HG03558 (cell line): ENCODE measurements around the gene TSSK3.
"Not testable (repeated sequence)": the region's sequence is repeated elsewhere in the genome, so short reads cannot be mapped to it uniquely, and the experiment has no call there.

Source experiments
- ATAC-seq: cut with Tn5 transposase; IDR thresholded peaks from one replicate; pipeline ENCODE4 v1.9.1; 2021; ENCODE audit warnings: moderate number of reproducible peaks; ENCODE audit not compliant: unreplicated experiment; ENCODE audit errors: extremely low read depth

The TSSK3 gene

DNA sequence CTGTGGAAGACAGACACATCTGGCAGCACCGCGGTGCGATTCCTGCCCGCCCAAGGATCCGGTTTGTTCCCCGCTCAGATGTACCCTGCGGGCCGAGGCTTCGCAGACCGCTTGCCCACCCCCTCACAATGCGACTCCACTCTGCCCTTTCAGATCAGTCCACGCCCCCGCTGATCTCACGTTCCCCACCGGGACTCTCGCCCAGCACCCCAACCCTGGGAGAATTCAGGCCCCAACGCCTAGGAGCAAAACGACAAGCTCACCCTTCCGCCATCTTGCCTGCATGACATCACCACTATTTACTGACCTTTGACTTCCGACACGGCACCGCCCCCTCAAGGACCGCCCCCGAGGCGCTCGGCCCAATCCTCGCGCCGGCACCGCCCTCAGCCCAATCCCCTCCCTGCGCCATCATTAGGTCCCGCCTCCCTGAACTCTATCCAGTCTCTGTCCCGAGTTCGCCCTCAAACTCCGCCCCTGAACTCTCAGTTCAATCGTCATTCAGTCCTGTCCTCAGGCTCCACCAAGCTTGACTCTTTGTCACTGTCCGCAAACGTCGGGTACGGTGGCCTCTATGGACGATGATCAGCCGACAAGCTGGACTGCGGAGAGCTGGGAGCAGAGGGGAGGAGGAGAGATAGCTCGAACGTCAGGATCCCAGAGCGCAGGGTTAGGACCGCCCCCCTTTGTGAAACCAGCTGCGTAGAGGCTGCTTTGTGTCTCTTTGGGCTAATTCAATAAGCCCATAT, 32.0 kb downstream of the TSSK3 start, which contains the start of gene BSDC1:
TSS of gene BSDC1 (minus strand) at position 301 of the 749 bp plus-strand sequence. CDS start at position 274, 27 bp downstream.
- ATAC-seq, result peak; percentile 88

DNA sequence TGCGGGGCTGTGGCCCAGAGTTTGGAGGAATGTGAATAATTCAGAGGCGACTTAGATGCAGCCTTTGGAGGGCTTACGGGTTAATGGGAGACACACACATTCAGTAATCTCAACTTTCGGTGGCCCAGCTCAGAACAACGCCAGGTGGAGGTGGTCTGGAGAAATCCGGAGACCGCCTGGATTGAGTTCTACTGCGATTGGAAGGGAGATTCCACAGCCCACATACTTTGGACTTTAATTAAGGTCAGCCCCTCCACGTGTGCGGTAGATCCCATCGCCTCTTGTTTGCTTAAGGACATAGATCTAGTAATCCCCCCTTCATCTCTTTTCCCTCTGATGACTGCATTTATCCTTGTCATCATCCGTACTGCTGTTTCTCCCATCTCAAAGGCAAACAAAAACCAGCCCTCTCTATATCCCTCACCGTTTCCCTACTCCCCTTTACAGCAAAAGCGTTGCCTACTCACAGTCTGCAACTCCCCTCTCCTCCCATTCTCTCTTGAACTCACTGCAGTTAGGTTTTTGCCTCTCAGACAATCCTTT, 32.6 kb downstream of the TSSK3 start:
- no peak for ATAC-seq

DNA sequence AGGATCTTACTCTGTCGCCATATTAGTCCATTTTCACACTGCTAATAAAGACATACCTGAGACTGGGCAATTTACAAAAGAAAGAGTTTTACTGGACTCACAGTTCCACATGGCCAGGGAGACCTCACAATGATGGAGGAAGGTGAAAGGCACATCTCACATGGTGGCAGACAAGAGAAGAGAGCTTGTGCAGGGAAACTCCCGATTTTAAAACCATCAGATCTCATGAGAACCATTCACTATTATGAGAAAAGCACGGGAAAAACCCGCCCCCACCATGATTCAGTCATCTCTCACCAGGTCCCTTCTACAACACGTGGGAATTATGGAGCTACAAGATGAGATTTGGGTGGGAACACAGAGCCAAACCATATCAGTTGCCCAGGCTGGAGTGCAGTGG, 34.2 kb downstream of the TSSK3 start:
- ATAC-seq, result not testable (repeated sequence)

DNA sequence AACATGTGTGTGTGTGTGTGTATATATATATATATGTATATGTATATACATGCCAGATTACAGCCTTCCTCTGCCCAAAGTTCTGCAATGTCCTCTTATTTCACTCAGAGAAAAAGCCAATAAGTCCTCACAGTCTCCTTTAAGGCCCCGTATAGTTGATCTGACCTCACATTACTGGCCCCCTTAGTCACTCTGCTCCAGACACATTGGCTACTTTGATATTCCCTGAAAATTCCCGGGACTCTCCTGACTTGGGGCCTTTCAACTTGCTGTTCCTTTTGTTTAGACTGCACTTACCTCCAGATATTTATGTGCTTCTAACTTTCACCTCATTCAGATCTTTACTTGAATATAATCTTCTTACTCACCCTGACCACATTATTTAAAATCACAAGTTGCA, 36.1 kb downstream of the TSSK3 start:
- ATAC-seq, result no peak

DNA sequence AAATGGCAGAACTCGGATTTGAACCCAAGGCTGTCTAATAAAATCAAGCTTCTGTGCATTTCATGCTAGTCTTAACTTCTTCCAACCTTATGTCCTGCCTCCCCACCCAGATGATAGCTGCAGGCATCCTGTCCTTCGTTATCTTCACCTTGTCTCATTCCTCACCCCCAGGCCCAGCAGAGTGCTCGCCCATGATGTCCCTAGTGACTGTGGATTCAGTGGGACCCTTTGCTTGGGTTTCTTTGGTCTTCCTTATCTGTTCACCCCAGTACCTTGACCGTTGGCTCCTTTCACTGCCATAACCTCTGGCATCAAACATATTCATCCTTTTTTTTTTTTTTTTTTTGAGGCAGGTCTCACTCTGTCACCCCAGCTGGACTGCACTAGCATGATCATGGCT, 37.5 kb downstream of the TSSK3 start:
- ATAC-seq, result no peak

DNA sequence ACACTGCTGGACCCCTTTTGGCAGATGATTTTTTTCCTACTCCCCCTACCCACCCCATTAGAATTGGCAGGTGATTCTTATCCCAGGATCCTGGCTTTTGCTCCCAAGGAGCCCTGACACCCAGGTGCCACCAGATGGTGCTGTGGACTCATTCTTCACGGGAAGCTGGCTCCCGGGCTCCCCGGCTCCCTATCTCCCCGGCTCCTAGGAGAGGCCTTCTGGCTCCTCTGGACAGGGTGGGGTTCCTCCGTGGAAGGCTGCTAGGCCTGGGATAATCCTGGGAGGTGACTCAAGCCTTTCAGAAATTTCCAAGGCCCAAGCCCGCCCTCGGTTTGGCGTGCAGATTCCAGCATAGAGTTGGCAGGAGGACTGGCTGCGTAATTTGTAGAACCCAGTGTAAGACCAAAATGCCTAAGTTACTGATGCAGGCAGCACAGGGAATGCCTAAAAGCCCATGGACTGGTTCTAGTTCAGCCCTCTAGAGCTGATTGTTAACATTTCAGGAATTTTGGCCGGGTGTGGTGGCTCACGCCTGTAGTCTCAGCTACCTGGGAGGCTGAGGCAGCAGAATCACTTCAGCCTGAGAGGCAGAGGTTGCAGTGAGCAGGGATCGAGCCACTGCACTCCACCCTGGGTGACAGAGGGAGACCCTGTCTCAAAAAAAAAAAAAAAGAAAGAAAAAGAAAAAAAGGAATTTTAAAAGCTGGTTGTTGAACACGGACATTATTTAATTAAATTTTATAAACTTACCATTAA, 38.7 kb downstream of the TSSK3 start:
- ATAC-seq, result no peak

DNA sequence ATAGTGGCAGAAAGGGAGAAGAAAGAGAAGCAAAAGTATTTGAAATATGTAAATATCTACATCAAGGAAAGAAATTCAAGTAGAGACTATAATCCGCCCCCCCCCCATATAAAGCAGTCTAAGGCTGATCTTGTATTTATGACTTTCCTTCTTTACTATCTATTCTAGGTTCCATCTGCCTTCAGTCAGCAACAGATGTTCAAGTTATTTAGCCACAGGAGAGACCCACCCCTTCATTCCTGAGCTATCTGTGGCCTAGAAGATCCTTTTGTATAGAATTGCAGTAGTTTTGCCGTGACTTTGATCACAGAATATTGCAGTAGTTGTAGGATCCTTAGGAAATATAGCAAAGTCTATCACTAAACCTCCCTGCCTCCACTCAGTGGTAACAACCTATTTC, 42.6 kb downstream of the TSSK3 start:
- ATAC-seq, result no peak

DNA sequence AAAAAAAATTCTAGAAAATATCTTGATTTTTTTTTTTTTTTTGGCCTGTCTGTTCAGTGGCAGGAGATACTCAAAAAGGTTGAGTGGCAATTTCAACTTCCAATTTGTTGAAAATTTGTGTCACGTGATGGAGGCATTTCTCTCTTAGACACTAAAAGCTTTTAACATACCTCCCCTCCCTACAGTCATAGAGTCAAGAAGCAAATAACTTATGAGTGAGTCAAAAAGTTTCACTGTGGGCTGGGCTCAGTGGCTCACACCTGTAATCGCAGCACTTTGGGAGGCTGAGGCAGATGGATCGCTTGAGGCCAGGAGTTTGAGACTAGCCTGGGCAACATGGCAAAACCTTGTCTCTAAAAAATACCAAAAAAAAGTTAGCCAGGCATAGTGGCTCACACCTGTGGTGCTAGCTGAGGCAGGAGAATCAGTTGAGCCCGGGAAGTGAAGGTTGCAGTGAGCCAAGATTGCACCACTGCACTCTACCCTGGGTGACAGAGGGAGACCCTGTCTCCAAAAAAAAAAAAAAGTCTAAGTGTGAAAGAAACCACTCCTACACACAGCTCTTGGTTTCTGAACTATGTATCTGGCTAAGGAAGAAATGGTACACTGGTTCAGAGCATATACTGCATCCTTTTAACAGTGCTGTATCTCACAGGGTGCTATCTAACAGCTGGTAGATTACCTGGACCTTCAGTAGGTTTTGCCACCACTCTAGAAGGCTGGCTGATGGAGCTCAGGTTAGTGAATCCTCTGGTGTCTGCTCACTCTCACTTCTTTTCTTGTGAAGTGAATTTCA, 43.5 kb downstream of the TSSK3 start:
- ATAC-seq, result no peak

DNA sequence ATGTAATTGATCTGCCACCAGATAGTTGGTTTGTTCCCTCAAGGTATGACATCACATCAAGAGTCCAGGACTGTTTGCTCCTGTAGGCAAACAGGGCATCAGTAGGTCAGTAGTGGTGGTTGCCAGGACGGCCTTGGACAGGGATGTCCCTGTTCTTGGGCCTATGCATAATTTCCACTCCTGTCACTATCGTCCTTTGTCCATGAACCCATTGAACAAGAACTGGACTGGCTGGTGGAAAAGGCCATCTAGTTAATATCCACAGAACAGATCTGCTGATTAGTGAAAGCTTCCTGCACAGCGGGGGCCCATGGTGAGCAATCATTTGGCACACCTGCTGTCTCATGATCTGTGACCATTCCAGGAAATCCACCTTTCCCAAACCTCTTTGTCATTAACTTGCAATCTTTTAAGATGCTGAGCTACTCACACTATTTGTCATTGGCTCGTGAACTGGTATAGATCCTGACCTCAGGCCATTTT, 44.3 kb downstream of the TSSK3 start:
- ATAC-seq, result no peak

DNA sequence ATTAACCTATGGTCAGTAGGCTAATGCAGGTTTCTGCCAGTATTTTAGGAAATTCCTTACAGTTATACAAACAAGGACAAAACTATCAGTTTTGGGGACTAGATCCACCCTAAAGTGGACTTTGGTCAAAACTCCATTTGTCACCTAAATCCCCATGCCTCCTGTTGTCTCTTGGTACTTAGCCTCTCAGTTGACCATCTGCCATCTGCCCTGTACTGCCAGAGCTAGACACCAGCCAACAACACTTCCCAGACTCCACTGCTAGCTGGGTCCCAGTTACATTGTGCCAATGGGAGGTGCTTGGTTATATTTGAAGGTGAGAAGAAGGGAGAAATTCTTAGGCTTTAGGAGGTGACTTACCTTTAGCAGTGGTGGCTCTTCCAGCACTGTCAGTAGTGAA, 48.9 kb downstream of the TSSK3 start:
- ATAC-seq, result no peak

DNA sequence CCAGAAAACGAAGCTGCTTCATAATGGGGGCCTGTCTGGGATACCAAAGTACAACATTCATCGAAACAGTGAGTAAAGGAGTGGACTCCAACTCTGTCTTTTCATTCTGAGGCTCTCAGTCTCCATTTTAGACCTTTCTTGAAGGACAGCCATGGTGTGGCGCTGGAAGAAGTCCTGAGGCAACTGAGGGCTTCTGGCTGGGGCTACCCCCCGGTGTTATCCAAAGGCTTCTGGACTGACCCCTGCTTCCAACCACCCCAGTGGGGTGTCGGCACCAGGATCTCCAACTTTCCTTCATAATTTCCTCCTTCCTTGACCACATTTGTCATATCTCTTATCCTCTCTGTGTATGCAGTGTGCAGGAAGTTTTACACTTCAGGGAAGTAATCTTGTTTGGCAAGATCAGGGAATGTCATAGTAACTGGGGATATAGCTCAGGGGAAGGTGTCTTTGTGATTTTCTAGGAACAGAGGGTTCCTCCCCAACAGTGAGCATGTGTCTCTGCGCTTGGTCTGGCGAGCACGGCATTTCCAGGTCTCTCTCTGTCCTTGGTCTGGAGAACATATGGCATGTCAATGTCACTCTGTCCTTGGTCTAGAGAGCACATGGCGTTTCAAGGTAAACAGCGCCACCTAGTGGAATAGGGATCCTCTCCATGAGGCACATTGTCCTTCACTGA, 51.3 kb downstream of the TSSK3 start:
- ATAC-seq, result no peak
